Neural crest cell (in vitro differentiated cells): ENCODE results near the gene GRN. TPM values are rescaled to one million over a fixed set of nuclear protein-coding genes. Genes with fewer than 3 reads are reported as not detected.

Experiments
- DNase-seq: peaks from one replicate; pipeline ENCODE4 v3.0.0; 2021; ENCODE audit warnings: low read depth, mixed read lengths, low spot score
- H3K27ac Mint-ChIP-seq: one replicate; pipeline ENCODE4 v1.8.0; 2021; ENCODE audit warnings: mild to moderate bottlenecking, mixed read lengths; ENCODE audit not compliant: unreplicated experiment
- H3K27me3 Mint-ChIP-seq: 2 replicates; pipeline ENCODE4 v1.8.0; 2021; ENCODE audit warnings: low read depth, mild to moderate bottlenecking, mixed read lengths
- H3K36me3 Mint-ChIP-seq: 2 replicates; pipeline ENCODE4 v1.8.0; 2021; ENCODE audit warnings: low read depth, mild to moderate bottlenecking, mixed read lengths
- H3K4me1 Mint-ChIP-seq: 2 replicates; pipeline ENCODE4 v1.8.0; 2021; ENCODE audit warnings: mixed read lengths
- H3K4me3 Mint-ChIP-seq: one replicate; pipeline ENCODE4 v1.8.0; 2021; ENCODE audit warnings: mild to moderate bottlenecking, mixed read lengths
- H3K9me3 Mint-ChIP-seq: 2 replicates; pipeline ENCODE4 v1.8.0; 2021; ENCODE audit warnings: mixed read lengths
- total RNA-seq: library from RNA; stranded (reverse); gene quantifications from 2 replicates; pipeline ENCODE4 v1.2.1, GENCODE V29; 2021
- TF ChIP-seq, protein P1 (sequence below): fragments of 200-600 bp; sonication (generic); conservative IDR thresholded peaks from 2 replicates; pipeline ENCODE4 v1.5.0; 2021; ENCODE audit warnings: antibody characterized with exemption, mild to moderate bottlenecking

The GRN gene
- total RNA-seq, 1 donor from 2014 or later = 70.0 TPM

DNA sequence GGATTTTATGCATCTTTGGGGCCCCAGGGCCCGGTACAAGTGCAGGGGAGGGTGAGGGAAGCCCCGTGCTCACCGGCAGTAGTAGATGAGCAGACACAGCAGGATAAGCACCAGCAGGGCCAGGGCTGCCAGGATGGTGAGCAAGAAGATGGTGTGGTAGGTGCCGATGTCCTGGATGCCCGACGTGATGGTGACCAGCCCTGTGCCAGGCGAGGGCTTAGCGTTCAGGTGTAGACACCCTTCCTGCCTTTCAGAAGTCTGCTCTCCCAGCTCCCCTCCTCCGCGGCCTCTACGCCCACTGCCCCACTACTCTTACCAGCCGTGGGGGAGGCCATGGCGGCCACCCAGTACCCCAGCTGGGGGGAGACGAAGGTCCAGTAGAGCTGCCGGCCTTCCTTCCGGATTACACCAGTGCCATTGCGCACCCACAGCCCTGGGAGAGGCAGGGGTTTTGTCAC lies 10.6 kb downstream of the GRN start:
- H3K27ac Mint-ChIP-seq = no peak overlapping the region
- H3K27me3 Mint-ChIP-seq = peaks cover 7% of the 10 kb centered on the region
- TF ChIP-seq, protein P1, sequence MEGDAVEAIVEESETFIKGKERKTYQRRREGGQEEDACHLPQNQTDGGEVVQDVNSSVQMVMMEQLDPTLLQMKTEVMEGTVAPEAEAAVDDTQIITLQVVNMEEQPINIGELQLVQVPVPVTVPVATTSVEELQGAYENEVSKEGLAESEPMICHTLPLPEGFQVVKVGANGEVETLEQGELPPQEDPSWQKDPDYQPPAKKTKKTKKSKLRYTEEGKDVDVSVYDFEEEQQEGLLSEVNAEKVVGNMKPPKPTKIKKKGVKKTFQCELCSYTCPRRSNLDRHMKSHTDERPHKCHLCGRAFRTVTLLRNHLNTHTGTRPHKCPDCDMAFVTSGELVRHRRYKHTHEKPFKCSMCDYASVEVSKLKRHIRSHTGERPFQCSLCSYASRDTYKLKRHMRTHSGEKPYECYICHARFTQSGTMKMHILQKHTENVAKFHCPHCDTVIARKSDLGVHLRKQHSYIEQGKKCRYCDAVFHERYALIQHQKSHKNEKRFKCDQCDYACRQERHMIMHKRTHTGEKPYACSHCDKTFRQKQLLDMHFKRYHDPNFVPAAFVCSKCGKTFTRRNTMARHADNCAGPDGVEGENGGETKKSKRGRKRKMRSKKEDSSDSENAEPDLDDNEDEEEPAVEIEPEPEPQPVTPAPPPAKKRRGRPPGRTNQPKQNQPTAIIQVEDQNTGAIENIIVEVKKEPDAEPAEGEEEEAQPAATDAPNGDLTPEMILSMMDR = no peak
- peak overlapping the region; percentile 67 for H3K4me3 Mint-ChIP-seq
- H3K36me3 Mint-ChIP-seq = peaks cover 3% of the 10 kb centered on the region
- DNase-seq = no peak
- no peaks in the 10 kb centered on the region for H3K9me3 Mint-ChIP-seq
- H3K4me1 Mint-ChIP-seq = peaks cover 11% of the 10 kb centered on the region

DNA sequence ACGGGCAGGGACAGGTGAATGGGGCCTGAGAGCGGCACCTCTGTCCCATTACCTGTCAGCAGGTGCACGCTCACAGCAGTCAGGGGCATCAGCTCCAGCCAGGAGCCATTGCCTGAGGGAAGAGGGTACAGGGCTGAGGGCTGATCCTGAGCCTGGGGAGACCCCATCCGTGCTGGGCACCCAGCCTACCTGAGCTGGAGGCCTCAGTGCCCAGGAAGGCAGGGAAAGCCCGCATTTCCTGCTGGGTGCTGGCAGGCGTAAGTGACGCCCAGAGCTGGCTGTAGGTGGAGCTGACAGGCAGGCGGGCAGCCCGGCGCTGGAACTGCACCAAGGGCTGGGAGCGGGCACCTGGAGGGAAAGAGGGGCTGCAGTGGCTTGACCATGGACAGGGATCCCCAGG lies 11.1 kb downstream of the GRN start:
- peaks cover 17% of the 10 kb centered on the region for H3K4me1 Mint-ChIP-seq
- H3K27me3 Mint-ChIP-seq = peaks cover 5% of the 10 kb centered on the region

DNA sequence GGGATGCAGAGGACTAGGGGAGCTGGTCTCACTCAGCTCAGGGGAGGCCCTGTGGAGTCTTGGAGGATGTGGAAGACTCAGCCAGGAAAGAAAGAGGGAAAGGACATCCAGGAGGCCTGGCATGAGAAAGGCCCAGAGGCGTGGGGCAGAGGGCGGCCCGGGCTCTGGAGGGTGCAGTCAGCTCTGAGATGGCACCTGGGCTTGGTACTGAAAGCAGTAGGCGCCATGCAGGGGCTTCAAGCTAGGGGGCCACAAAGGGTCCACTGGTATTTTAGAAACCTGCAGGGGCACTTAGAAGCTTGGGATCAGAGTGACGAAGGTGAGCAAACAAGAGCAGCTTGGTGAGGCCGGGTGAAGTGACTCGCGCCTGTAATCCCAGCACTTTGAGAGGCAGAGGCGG lies 13.0 kb downstream of the GRN start:
- H3K9me3 Mint-ChIP-seq = no peaks in the 10 kb centered on the region
- no peak overlapping the region for H3K27ac Mint-ChIP-seq
- H3K27me3 Mint-ChIP-seq = peaks cover 2% of the 10 kb centered on the region
- H3K4me1 Mint-ChIP-seq = peaks cover 20% of the 10 kb centered on the region
- peaks cover under 1% of the 10 kb centered on the region for H3K36me3 Mint-ChIP-seq
- DNase-seq = no peak
- TF ChIP-seq, protein P1 = no peak
- peak overlapping the region; percentile 64 for H3K4me3 Mint-ChIP-seq

More for the DNA sequence above, 11.1 kb downstream of the GRN start:
- Mint-ChIP-seq H3K4me3 (no peak overlapping the region), H3K27ac (no peak overlapping the region), H3K9me3 (no peaks in the 10 kb centered on the region), H3K36me3 (peaks cover 3% of the 10 kb centered on the region)
- no peak for DNase-seq
- TF ChIP-seq, protein P1 = no peak

DNA sequence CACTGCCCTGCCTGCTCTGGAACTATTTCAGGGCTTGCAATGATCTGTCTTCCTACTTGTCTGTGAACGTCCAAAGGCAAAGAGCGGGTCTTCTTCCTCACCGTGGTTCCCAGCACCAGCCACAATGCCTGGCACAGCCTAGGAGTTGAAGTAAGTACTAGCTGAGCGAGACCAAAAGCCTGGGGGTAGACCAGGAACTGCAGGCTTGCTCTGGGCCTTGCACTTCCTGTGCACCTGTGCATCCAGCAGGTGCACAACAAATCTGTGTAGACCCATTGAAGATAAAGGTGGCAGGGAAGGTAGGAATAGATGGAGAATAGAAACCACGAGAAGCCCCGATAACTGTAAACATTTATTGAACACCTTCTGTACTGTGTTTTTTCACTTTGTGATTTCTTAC lies 13.9 kb downstream of the GRN start:
- Mint-ChIP-seq H3K36me3 (no peaks in the 10 kb centered on the region), H3K27ac (no peak overlapping the region), H3K9me3 (no peaks in the 10 kb centered on the region), H3K4me1 (peaks cover 18% of the 10 kb centered on the region), H3K27me3 (no peaks in the 10 kb centered on the region), H3K4me3 (peak overlapping the region; percentile 23)
- DNase-seq = no peak
- TF ChIP-seq, protein P1 = no peak

DNA sequence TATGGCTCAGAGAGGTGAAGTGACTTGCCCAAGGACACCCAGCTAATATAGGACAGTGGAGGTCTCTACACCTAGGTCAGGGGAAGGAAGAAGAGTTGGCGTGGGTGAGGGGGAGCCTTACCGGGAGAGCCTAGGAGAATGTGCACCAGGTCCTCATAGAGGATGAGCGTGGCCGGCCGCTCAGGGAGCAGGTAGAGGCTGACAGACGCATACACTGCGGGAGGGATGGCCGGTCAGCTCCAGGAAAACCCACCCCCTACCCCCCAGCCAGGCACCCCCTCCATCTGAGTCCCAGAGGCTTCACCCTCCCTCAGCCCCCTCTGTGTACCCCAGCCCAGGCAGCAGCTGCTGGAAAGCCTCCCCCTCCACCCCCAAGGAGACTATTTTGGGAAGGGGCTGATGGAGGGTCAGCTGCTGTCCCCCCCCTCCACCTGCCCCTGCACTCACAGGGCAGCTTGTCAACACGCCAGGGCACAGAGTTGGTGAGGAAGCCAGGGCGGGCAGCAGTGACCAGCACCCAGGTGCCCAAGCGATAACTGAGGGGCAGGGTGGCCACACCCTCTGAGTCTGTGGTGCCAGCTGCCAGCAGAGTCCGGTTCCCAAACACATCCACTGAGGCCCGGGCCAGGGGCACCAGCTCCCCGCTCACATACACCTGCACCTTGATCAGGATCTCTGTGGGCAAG lies 14.5 kb downstream of the GRN start:
- TF ChIP-seq, protein P1 = no peak
- Mint-ChIP-seq H3K36me3 (no peaks in the 10 kb centered on the region), H3K4me3 (peak overlapping the region; percentile 23), H3K27ac (no peak overlapping the region), H3K27me3 (peaks cover 2% of the 10 kb centered on the region), H3K4me1 (peaks cover 18% of the 10 kb centered on the region), H3K9me3 (no peaks in the 10 kb centered on the region)
- no peak for DNase-seq
